HT-29 (cell line): Measurements from ENCODE around the gene PDPN. TPM values are rescaled to one million over a fixed set of nuclear protein-coding genes. Genes with fewer than 3 reads are reported as not detected.
"Not testable (repeated sequence)": the region's sequence is repeated elsewhere in the genome, so short reads cannot be mapped to it uniquely, and the experiment has no call there.

Source experiments
- DNase-seq: peaks from one replicate; pipeline ENCODE4 v3.0.0-alpha.2; 2015; ENCODE audit warnings: low spot score
- total RNA-seq: library from RNA; depleted of rRNA; stranded (reverse); fragments of >200 nt; shearing (Covaris generic); gene quantifications from 2 replicates; pipeline ENCODE4 v1.2.3, GENCODE V29; 2014; rRNA removed

Gene PDPN, protein sequence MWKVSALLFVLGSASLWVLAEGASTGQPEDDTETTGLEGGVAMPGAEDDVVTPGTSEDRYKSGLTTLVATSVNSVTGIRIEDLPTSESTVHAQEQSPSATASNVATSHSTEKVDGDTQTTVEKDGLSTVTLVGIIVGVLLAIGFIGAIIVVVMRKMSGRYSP
- not detected in 2 replicates for total RNA-seq

DNA sequence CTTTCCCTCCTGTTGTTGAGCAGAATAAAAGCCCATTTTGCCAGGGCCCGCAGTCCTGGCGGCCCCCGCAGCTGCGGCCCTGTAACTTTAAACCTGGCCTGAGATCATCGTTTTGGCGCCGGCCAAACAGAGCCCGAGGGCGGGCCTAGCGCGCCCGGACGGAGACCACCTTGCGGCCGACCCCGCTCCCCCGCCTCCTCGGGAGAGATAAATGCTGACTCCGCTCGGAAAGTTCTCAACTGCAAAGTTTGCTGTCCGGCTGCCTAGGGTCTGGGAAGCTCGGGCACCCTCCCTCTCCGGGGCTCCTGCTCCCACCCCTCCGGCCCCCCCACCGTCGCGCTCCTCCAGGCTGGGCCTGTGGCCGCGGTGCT is at the start of gene PDPN:
PDPN (plus strand) TSS at position 238 of the 371 bp plus-strand sequence. CDS start 202 bp downstream, outside the sequence.
- DNase-seq, result no peak

- no peak for DNase-seq
Observed at GRCh38 chr1:13535227-13535626, 48.4 kb upstream of the PDPN start.

GRCh38 chr1:13536571-13536970 is 47.1 kb upstream of the PDPN start:
- no peak for DNase-seq

GRCh38 chr1:13538832-13539231 is 44.8 kb upstream of the PDPN start:
- no peak for DNase-seq

- DNase-seq, result no peak
Observed at GRCh38 chr1:13539683-13540082, 43.9 kb upstream of the PDPN start.

DNA sequence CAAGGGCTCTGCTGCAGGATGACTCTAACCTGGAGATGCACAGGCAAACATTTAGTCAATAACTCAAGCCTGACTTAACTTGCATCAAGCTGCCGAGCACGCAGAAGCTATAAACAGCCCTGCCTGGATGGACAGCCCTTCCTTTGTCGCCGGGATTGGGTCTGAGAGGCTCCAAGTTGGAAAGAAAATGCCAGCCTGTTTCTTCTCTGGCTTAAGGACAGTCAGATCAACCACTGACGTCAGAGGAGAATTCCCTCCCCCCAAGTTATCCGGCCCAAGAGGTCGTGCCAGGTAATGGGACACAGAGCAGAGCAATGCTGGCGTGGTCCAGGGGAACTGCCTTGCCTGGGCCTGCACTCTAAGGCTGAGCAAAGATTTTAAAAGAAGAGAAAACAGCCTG is 42.8 kb upstream of the PDPN start:
- no peak for DNase-seq

DNA sequence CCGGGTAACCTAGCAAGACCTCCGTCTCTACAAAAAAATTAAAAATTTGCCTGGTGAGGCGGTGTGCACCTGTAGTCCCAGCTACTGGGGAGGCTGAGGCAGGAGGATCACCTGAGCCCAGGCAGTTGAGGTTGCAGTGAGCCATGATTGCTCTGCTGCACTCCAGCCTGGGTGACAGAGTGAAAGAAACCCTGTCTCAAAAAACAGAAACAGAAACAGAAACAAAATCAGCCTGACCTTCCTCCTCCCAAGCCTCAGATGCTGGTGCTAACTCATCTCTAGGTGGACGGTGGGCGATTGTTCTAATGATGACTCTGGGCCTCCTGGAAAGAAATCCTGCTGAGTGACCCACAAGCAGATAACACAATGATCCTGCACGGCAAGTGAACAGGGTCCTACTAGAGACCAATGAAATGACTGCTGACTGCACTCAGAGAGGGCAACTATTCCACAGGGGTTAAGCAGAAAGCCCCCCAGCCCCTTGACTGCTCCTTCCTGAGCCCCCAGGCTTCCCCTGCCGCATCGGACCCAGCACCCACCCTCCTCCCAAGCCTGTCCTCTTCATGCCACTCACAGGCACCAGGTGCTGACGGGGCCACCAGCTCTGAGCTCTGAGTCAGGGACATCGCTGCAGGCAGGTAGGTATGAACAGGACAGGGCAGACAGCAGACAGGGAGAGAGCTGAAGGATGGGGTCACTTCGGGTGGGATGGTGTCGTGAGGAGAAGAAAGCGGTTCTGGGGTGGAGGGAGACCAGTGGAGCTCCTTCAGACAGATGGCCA is 42.0 kb upstream of the PDPN start:
- no peak for DNase-seq

DNA sequence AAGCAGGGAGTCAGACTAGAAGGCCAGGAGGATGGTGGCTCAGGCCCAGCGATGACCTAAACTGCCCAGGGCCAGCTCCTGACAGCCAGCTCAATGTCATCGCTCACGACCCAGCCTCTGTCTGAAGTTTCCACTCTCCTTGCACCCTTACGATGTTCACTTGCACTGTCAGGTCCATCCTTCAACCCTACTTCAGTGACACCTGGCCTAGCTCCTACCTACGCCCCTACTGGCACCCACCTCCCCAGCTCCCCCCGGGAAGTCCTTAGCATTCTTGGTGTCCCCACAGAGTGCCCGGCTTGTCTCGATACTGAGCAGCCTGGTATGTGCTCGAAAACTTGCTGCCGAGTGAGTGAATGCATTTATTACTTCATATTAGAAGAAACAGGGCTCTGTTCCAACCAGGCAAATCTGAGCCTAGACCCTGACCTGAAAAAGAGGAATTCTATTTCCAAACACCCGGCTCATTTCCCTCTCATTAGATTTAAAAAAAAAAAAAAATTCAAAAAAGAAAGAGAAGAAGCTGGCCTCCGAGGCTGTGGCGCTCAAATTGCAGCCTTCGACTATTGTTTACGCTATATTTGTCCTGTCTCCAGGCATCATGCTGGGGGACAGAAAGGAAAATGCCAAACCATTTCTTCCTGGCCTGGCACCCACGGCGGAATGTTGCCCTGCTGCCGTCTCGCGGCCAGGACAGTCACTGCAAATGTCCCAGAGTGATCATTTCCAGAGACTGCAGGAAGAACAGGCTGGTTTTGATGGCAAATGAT is 40.0 kb upstream of the PDPN start:
- peak; percentile 51 for DNase-seq

GRCh38 chr1:13544221-13544556 is 39.4 kb upstream of the PDPN start:
- no peak for DNase-seq

- DNase-seq, result no peak
Observed at GRCh38 chr1:13546791-13547190, 36.8 kb upstream of the PDPN start.

- no peak for DNase-seq
Observed at GRCh38 chr1:13548281-13548680, 35.4 kb upstream of the PDPN start.

GRCh38 chr1:13549021-13549420 is 34.6 kb upstream of the PDPN start:
- DNase-seq, result no peak

GRCh38 chr1:13549521-13549920 is 34.1 kb upstream of the PDPN start:
- no peak for DNase-seq

DNA sequence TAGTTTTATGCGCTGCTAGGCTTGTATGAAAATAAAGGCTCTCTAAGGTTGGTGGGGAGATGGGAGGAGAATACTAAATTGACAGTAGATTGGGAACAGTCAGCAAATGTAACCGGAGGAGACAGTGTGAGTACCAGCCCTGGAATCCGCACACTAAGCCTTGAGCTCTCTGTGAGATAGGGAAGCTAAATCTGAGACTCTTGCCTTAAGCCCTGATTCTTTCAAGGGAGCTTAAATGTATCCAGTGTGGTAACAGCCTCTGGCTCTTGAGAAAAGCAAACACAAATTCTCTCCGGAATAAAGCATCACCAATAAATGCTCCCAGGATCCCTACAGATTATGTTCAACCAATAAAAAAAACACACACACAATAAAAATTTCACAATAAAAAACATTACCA is 33.0 kb upstream of the PDPN start:
- DNase-seq, result no peak

DNA sequence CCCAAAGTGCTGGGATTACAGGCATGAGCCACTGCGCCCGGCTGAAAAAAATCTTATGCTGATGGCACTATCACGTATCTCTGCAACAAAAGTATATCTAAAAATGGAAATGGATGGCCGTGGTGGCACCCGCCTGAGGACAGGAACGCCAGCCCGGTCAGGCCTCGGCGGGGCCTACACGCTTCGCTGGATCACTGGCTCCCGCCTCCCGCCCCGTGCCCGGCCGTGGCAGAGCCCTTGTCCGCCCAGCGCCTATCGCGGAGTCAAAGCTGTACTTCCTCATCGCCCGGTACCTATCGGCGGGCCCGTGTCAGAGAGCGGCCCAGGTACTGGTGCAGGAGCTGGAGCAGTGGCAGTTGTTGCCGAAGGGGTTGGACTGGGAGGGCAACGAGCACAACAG is 28.8 kb upstream of the PDPN start:
- no peak for DNase-seq

DNA sequence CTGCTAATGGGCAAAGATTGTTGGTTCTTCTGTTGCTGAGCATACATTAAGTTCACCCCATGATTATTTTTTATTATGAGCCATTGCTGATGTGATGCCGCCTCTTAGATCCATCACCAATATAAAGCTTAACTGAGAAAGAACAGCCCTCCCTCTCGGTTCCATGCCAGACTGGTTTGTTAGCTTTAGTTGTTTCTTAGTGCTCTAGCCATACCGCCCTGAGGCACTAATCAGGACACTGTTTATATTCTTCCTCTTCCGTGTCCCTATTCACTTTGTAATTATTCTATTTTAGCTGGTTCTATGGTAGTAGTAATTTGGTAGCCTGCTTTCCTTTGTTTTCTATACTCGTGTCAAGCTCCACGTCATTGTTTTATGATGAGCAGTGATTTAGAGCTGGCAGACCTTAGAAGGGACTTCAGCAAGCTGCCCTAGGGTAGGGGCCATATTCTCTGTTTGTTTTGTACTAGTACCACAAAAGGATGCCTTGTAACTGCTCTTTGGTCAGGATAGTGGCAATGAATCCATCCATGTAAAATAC is 27.3 kb upstream of the PDPN start:
- DNase-seq, result no peak

- no peak for DNase-seq
Observed at GRCh38 chr1:13560541-13560940, 23.1 kb upstream of the PDPN start.

DNA sequence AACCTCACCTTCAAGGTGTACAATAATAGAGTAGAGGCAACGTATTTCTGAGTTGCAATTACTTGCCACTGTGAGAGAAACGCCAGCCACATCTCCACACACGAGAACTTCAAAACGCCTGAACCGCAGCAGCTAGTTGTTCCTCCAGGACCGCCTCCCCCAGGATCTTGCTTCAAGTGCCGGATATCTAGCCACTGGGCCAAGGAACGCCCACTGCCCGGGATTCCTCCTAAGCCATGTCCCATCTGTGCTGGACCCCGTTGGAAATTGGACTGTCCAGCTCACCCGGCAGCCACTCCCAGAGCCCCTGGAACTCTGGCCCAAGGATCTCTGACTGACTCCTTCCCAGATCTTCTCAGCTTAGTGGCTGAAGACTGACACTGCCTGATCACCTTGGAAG is 20.7 kb upstream of the PDPN start:
- DNase-seq, result not testable (repeated sequence)

- no peak for DNase-seq
Observed at GRCh38 chr1:13564073-13564472, 19.6 kb upstream of the PDPN start.

DNA sequence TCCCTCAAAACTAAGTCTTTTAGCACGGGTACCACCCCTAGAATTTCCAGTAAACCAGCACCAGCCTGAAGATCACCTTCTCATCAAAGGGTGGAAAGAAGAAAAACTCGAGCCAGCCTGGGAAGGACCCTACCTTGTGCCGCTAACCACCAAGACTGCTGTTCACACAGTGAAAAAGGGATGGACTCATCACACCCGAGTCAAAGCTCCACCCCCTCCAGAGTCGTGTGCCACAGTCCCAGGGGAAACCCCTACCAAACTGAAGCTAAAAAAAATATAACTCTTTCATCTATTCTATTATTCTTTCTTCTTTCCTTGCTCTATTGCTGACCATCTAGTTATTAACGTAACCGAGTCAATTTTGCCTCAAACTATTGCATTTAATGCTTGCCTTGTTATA is 13.2 kb upstream of the PDPN start:
- not testable (repeated sequence) for DNase-seq

- DNase-seq, result no peak
Observed at GRCh38 chr1:13570924-13571323, 12.7 kb upstream of the PDPN start.

DNA sequence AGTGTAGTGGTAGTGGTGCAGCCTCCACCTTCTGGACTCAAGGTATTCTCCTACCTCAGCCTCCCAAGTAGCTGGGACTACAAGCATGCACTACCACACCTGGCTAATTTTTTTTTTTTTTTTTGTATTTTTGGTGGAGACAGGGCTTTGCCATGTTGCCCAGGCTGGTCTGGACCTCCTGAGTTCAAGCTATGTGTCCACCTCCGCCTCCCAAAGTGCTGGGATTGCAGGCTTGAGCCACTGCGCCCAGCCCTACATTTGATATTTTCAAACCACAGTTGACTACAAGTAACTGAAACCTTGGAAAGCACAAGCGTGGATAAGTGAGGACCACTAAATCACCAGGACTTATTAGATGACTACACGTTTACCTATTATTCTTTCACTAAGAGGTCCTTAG is 10.0 kb upstream of the PDPN start:
- DNase-seq, result no peak

GRCh38 chr1:13576926-13577325 is 6.7 kb upstream of the PDPN start:
- no peak for DNase-seq
